Measurements from ENCODE around the gene ARL3. TPM values are rescaled to one million over a fixed set of nuclear protein-coding genes. Genes with fewer than 3 reads are reported as not detected.

The ARL3 gene
- total RNA-seq, 2 experiments from 2014 or later = 0.99 to 1.3 TPM

GRCh38 chr10:102630663-102631062, 83.5 kb downstream of the ARL3 start:
- Histone ChIP-seq H3K9me3 (ENCODE audit: control insufficient read depth in 1 of 2, insufficient read depth in 1 of 2, low read length in 2 of 2) (no peaks in the 10 kb centered on the region), H3K36me3 (ENCODE audit: insufficient read depth, low read length) (peaks cover 25% of the 10 kb centered on the region), H3K27me3 (ENCODE audit: control insufficient read depth in 1 of 2, insufficient read depth in 2 of 2, low read length in 2 of 2) (no peaks in the 10 kb centered on the region), H3K4me3 (ENCODE audit: low read length) (no peak overlapping the region), H3K27ac (ENCODE audit: low read depth in 1 of 2, low read length in 2 of 2) (no peak overlapping the region), H3K4me1 (ENCODE audit: insufficient read depth, low read length) (peaks cover 38% of the 10 kb centered on the region)
- ChIA-PET POLR2A (interaction anchor here (1.1 kb wide), 1 partner anchor 12 kb away, joined by 3 read pairs; no protein-coding TSS in a partner anchor), CTCF (no interaction called here)
- intact Hi-C loops (cut with DNase I, micrococcal nuclease) = no loop called here
- ATAC-seq (ENCODE audit: poor library complexity) (no peak), DNase-seq (no peak)
- H3K9me3 Mint-ChIP-seq = no peaks in the 10 kb centered on the region
- no peaks in the 10 kb centered on the region for H3K27me3 Mint-ChIP-seq
- peaks cover 35% of the 10 kb centered on the region for H3K4me1 Mint-ChIP-seq (ENCODE audit: low read depth)
- no peak for TF ChIP-seq CTCF (IDR thresholded peaks at IDR 0.05)
- H3K4me3 Mint-ChIP-seq = no peak overlapping the region
- peak overlapping the region; percentile 84 for H3K27ac Mint-ChIP-seq
- H3K36me3 Mint-ChIP-seq (ENCODE audit: low read depth) = peaks cover 13% of the 10 kb centered on the region

- intact Hi-C loops (cut with DNase I, micrococcal nuclease) = no loop called here
- CTCF ChIA-PET = no interaction called here
Observed at GRCh38 chr10:102629661-102630614, 84.3 kb downstream of the ARL3 start.

GRCh38 chr10:102628451-102628911, 85.7 kb downstream of the ARL3 start:
- Mint-ChIP-seq H3K9me3 (no peaks in the 10 kb centered on the region), H3K27ac (no peak overlapping the region), H3K4me1 (ENCODE audit: low read depth) (peaks cover 15% of the 10 kb centered on the region), H3K36me3 (ENCODE audit: low read depth) (peaks cover 13% of the 10 kb centered on the region), H3K27me3 (no peaks in the 10 kb centered on the region), H3K4me3 (no peak overlapping the region)
- Histone ChIP-seq H3K27ac (ENCODE audit: low read depth in 1 of 2, low read length in 2 of 2) (no peak overlapping the region), H3K4me1 (ENCODE audit: insufficient read depth, low read length) (peaks cover 16% of the 10 kb centered on the region), H3K9me3 (ENCODE audit: control insufficient read depth in 1 of 2, insufficient read depth in 1 of 2, low read length in 2 of 2) (no peaks in the 10 kb centered on the region), H3K36me3 (ENCODE audit: insufficient read depth, low read length) (peaks cover 25% of the 10 kb centered on the region), H3K4me3 (ENCODE audit: low read length) (no peak overlapping the region), H3K27me3 (ENCODE audit: control insufficient read depth in 1 of 2, insufficient read depth in 2 of 2, low read length in 2 of 2) (no peaks in the 10 kb centered on the region)
- intact Hi-C loops (cut with DNase I, micrococcal nuclease) = no loop called here
- ATAC-seq (ENCODE audit: poor library complexity) (no peak), DNase-seq (no peak)
- no peak for TF ChIP-seq CTCF (IDR thresholded peaks at IDR 0.05)
- ChIA-PET POLR2A (interaction anchor here (1.4 kb wide), 1 partner anchor 16 kb away, joined by 4 read pairs; the partner anchor contains the start of gene TRIM8), CTCF (no interaction called here)

More at GRCh38 chr10:102629661-102630614, 84.3 kb downstream of the ARL3 start:
- POLR2A ChIA-PET = interaction anchor here (1.4 kb wide), 1 partner anchor 14 kb away, joined by 4 read pairs; the partner anchor contains the start of gene TRIM8
- peaks cover 27% of the 10 kb centered on the region for H3K4me1 Mint-ChIP-seq (ENCODE audit: low read depth)
- H3K9me3 Mint-ChIP-seq = no peaks in the 10 kb centered on the region
- no peak for TF ChIP-seq CTCF (IDR thresholded peaks at IDR 0.05)
- no peaks in the 10 kb centered on the region for H3K9me3 ChIP-seq (ENCODE audit: control insufficient read depth in 1 of 2, insufficient read depth in 1 of 2, low read length in 2 of 2)
- peaks cover 13% of the 10 kb centered on the region for H3K36me3 Mint-ChIP-seq (ENCODE audit: low read depth)
- H3K27ac ChIP-seq (ENCODE audit: low read depth in 1 of 2, low read length in 2 of 2) = no peak overlapping the region
- H3K27me3 Mint-ChIP-seq = no peaks in the 10 kb centered on the region
- no peak overlapping the region for H3K4me3 Mint-ChIP-seq
- no peak overlapping the region for H3K27ac Mint-ChIP-seq
- peaks cover 31% of the 10 kb centered on the region for H3K4me1 ChIP-seq (ENCODE audit: insufficient read depth, low read length)
- no peak overlapping the region for H3K4me3 ChIP-seq (ENCODE audit: low read length)
- H3K36me3 ChIP-seq (ENCODE audit: insufficient read depth, low read length) = peaks cover 25% of the 10 kb centered on the region
- DNase-seq (no peak), ATAC-seq (ENCODE audit: poor library complexity) (no peak)
- no peaks in the 10 kb centered on the region for H3K27me3 ChIP-seq (ENCODE audit: control insufficient read depth in 1 of 2, insufficient read depth in 2 of 2, low read length in 2 of 2)

Measured in CD4-positive, alpha-beta T cell (primary cell).